OCI-LY1 (cell line): Measurements from ENCODE around the gene NDUFS7.

ENCODE experiments used
- H2AFZ ChIP-seq: fragments of 200-600 bp; sonication (generic), shearing (Covaris generic); 2 replicates; pipeline ENCODE4 v1.6.0; 2014; ENCODE audit warnings: antibody characterized with exemption, mild to moderate bottlenecking, low read length
- H3F3A ChIP-seq: fragments of 200-600 bp; sonication (generic), shearing (Covaris generic); 2 replicates; pipeline ENCODE4 v1.6.0; 2014; ENCODE audit warnings: mild to moderate bottlenecking, antibody characterized with exemption, low read length, moderate library complexity; ENCODE audit not compliant: insufficient read depth
- H3K27ac ChIP-seq: fragments of 200-600 bp; sonication (generic); 2 replicates; pipeline ENCODE4 v1.5.1; 2014; ENCODE audit warnings: low read length, mixed run types, mild to moderate bottlenecking, low read depth; ENCODE audit not compliant: poor library complexity, severe bottlenecking
- H3K27me3 ChIP-seq: fragments of 200-600 bp; sonication (generic); 2 replicates; pipeline ENCODE4 v1.6.0; 2014; ENCODE audit warnings: antibody characterized with exemption, mild to moderate bottlenecking, low read length, moderate library complexity; ENCODE audit not compliant: insufficient read depth
- H3K36me3 ChIP-seq: fragments of 200-600 bp; sonication (generic); 2 replicates; pipeline ENCODE4 v1.6.1; 2014; ENCODE audit warnings: mild to moderate bottlenecking, antibody characterized with exemption, low read length, moderate library complexity, mixed read lengths; ENCODE audit not compliant: insufficient read depth
- H3K4me1 ChIP-seq: fragments of 200-600 bp; sonication (generic); 2 replicates; pipeline ENCODE4 v1.5.1; 2014; ENCODE audit warnings: mild to moderate bottlenecking, low read length, moderate library complexity; ENCODE audit not compliant: insufficient read depth, severe bottlenecking
- H3K4me2 ChIP-seq: fragments of 200-600 bp; sonication (generic), shearing (Covaris generic); 2 replicates; pipeline ENCODE4 v1.6.1; 2014; ENCODE audit warnings: low read length
- H3K4me3 ChIP-seq: fragments of 200-600 bp; sonication (generic); 2 replicates; pipeline ENCODE4 v1.5.1; 2014; ENCODE audit warnings: low read length, low read depth, mild to moderate bottlenecking, mixed read lengths; ENCODE audit not compliant: poor library complexity, severe bottlenecking
- H3K79me2 ChIP-seq: fragments of 200-600 bp; shearing (Covaris generic); 2 replicates; pipeline ENCODE4 v1.6.1; 2016; ENCODE audit warnings: mixed run types, low read length, mixed read lengths; ENCODE audit not compliant: insufficient read depth
- H3K9ac ChIP-seq: fragments of 200-600 bp; sonication (generic), shearing (Covaris generic); 2 replicates; pipeline ENCODE4 v1.6.1; 2014; ENCODE audit warnings: mild to moderate bottlenecking, low read length, mixed read lengths
- H3K9me2 ChIP-seq: fragments of 200-600 bp; sonication (generic), shearing (Covaris generic); 2 replicates; pipeline ENCODE4 v1.6.1; 2014; ENCODE audit warnings: low read depth, mild to moderate bottlenecking, low read length, mixed read lengths
- H3K9me3 ChIP-seq: fragments of 200-600 bp; shearing (Covaris generic); 2 replicates; pipeline ENCODE4 v1.6.1; 2014; ENCODE audit warnings: low read length, mixed read lengths
- H4K20me1 ChIP-seq: fragments of 200-600 bp; sonication (generic), shearing (Covaris generic); 2 replicates; pipeline ENCODE4 v1.6.0; 2016; ENCODE audit warnings: mild to moderate bottlenecking, low read length; ENCODE audit not compliant: insufficient read depth
- EZH2 ChIP-seq: fragments of 200-600 bp; sonication (generic), shearing (Covaris generic); IDR thresholded peaks from 2 replicates; pipeline ENCODE4 v1.8.0; 2017; ENCODE audit warnings: borderline replicate concordance, mixed run types, mild to moderate bottlenecking, antibody characterized with exemption, low read length, moderate library complexity, mixed read lengths
- TF ChIP-seq, protein P1 (sequence below): fragments of 200-600 bp; sonication (generic), shearing (Covaris generic); IDR thresholded peaks from 2 replicates; pipeline ENCODE4 v1.5.1; 2017; ENCODE audit warnings: mild to moderate bottlenecking, antibody characterized with exemption, low read length, moderate library complexity, mixed read lengths

The NDUFS7 gene

DNA sequence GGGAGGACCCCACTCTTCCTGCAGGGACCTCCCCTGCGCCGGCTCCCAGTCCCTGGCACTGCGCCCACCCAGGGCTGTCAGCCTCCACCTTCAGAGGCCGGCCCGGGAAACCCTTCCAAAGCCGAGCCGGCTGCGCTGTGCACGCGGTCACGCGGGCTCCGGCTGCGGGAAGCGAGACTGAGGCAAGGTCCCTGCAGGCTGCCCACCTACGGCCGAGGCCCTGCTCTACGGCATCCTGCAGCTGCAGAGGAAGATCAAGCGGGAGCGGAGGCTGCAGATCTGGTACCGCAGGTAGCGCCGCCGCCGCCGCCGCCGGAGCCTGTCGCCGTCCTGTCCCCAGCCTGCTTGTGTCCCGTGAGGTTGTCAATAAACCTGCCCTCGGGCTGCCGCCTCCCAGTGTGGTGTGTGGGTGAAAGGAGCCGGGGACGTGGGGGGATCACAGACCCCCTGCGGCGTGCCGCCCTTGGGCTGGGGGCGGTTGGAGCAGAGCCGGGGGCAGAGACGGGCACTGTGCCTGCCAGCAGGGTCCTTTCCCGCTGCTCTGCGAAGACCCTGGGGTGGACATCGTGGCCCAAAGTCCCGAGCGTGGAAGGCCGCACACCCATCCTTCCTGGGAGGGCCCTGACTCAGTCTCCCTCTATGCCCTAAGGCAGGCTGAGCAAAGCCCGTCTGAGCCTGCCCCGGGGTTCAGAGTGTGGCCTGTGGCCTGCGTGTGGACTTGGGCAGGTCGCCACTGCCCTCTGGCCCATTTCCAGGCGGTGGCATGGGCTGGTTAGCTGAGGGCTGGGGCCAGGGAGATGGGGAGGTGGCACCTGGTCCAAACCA is 11.7 kb downstream of the NDUFS7 start:
- Histone ChIP-seq H3K9ac (no peak overlapping the region), H3K36me3 (peaks cover 47% of the 10 kb centered on the region), H3K4me1 (peaks cover under 1% of the 10 kb centered on the region), H4K20me1 (no peaks in the 10 kb centered on the region), H3F3A (no peaks in the 10 kb centered on the region), H3K79me2 (no peaks in the 10 kb centered on the region), H3K27me3 (no peaks in the 10 kb centered on the region), H3K4me3 (no peak overlapping the region), H3K9me2 (no peaks in the 10 kb centered on the region), H2AFZ (no peak overlapping the region), H3K9me3 (no peaks in the 10 kb centered on the region), H3K27ac (no peak overlapping the region), H3K4me2 (no peak overlapping the region)
- TF ChIP-seq, protein P1, sequence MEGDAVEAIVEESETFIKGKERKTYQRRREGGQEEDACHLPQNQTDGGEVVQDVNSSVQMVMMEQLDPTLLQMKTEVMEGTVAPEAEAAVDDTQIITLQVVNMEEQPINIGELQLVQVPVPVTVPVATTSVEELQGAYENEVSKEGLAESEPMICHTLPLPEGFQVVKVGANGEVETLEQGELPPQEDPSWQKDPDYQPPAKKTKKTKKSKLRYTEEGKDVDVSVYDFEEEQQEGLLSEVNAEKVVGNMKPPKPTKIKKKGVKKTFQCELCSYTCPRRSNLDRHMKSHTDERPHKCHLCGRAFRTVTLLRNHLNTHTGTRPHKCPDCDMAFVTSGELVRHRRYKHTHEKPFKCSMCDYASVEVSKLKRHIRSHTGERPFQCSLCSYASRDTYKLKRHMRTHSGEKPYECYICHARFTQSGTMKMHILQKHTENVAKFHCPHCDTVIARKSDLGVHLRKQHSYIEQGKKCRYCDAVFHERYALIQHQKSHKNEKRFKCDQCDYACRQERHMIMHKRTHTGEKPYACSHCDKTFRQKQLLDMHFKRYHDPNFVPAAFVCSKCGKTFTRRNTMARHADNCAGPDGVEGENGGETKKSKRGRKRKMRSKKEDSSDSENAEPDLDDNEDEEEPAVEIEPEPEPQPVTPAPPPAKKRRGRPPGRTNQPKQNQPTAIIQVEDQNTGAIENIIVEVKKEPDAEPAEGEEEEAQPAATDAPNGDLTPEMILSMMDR, result no peak
- TF ChIP-seq EZH2, result no peak

DNA sequence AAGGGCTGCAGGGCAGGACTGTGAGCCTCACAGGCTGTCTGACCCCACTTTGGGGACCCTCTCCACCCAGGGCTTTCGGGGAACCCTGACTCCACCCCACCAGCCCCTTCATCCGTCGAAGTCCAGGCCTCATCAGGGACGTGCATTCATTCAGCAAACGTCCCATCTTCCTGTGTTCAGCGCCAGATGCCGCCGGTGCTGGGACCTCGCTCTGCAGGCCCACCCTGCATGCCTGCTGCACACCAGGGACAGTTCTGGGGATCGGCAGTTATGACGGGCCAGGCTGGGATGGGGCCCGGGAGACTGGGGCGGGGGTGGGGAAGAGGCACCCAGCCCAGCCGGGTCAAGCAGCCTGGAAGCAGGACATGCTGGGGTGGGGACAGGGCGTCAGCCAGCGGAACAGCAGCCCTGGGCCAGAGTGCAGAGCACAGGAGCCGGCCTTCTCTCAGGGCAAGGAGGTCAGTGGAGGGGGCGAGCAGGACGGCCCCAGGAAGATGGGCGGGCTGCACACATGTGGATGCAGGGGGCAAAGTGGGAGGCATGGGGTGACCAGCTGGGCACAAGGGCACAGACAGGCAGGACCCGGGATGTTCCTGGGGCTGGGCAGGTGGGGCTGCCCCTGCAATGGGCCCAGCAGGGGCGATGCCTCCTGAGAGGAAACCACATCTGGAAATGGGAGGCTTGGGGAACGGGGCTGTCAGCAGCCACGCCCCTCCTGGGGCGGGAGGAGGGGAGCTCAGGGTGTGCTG is 12.5 kb downstream of the NDUFS7 start:
- no peaks in the 10 kb centered on the region for H3F3A ChIP-seq
- peaks cover 6% of the 10 kb centered on the region; the same call in 1 of the 2 replicates for H3K27me3 ChIP-seq
- no peaks in the 10 kb centered on the region for H4K20me1 ChIP-seq
- no peak overlapping the region for H3K4me3 ChIP-seq
- H3K9me3 ChIP-seq, result no peaks in the 10 kb centered on the region
- H3K4me1 ChIP-seq, result peaks cover 8% of the 10 kb centered on the region
- H3K79me2 ChIP-seq, result no peaks in the 10 kb centered on the region
- no peak overlapping the region for H3K4me2 ChIP-seq
- H3K27ac ChIP-seq, result no peak overlapping the region
- no peaks in the 10 kb centered on the region for H3K9me2 ChIP-seq
- TF ChIP-seq, protein P1, result no peak
- TF ChIP-seq EZH2, result no peak
- peaks cover 39% of the 10 kb centered on the region for H3K36me3 ChIP-seq
- no peak overlapping the region for H2AFZ ChIP-seq
- no peak overlapping the region for H3K9ac ChIP-seq

DNA sequence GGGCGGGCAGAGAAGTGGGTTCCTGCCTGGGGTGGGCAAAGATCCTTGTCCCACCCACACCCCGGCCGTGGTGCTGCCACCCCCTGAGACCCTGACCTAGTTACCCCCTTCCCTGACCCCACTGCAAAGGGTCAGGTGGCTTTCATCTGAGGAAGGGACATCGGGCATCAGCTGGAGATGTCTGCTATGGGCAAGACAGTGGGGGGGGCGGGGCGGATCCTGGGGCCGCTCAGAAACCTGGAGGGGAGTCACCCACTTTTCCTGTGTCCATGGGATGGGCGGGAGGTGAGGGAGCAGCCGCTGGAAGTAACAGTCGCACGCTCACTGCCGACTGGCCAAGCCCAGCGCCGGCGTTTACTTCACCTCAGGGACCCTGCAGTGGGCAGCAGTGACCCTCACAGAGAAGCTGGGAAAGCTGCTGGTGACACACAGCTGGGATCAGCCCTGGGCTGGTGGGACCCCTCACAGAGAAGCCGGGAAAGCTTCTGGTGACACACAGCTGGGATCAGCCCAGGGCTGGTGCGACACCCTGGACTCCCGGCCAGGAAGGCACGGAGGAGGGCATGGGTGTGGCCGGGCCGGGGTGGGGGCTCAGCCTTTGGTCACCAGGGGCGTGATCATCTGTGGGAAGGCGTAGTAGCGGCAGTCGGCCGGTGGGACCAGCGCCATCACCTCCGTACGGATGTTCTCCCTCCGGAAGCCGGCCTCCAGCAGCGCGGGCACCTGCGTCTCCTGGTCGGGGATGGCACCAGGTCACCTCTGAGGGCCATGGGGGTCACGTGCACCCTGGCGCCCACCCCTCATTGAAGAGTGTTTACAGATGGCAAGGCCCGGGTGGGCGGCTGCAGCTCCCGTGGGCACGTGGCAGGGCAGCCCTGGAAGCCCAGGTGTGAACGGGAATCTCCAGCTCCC is 13.3 kb downstream of the NDUFS7 start:
- H3K4me3 ChIP-seq, result no peak overlapping the region
- TF ChIP-seq, protein P1, result no peak
- no peak for TF ChIP-seq EZH2
- no peaks in the 10 kb centered on the region for H3F3A ChIP-seq
- no peak overlapping the region for H2AFZ ChIP-seq
- H3K4me2 ChIP-seq, result no peak overlapping the region
- H3K79me2 ChIP-seq, result no peaks in the 10 kb centered on the region
- peaks cover 14% of the 10 kb centered on the region for H3K4me1 ChIP-seq
- H3K36me3 ChIP-seq, result peaks cover 35% of the 10 kb centered on the region
- H3K9me2 ChIP-seq, result no peaks in the 10 kb centered on the region
- H3K9me3 ChIP-seq, result no peaks in the 10 kb centered on the region
- no peak overlapping the region for H3K27ac ChIP-seq
- H4K20me1 ChIP-seq, result no peaks in the 10 kb centered on the region
- H3K9ac ChIP-seq, result no peak overlapping the region
- H3K27me3 ChIP-seq, result peaks cover 6% of the 10 kb centered on the region; the same call in 1 of the 2 replicates
